ENCODE results near the gene CALML5.

The CALML5 gene

GRCh38 chr10:5507649-5508131, 8.3 kb upstream of the CALML5 start:
- no peak overlapping the region for H3K9ac ChIP-seq
- no peak for TF ChIP-seq CTCF (IDR thresholded peaks at IDR 0.05)
- H2AFZ ChIP-seq = no peak overlapping the region
- no peak overlapping the region for H3K4me2 ChIP-seq (ENCODE audit: low read length)
- no peaks in the 10 kb centered on the region for H3K4me1 ChIP-seq
- H3K9me3 ChIP-seq (ENCODE audit: control insufficient read depth, low read length) = no peaks in the 10 kb centered on the region
- H3K27me3 ChIP-seq (ENCODE audit: control insufficient read depth, insufficient read depth, low read length) = no peaks in the 10 kb centered on the region
- no peak overlapping the region for H3K4me3 ChIP-seq (ENCODE audit: low read depth, low read length)
- no peaks in the 10 kb centered on the region for H3K79me2 ChIP-seq
- no peaks in the 10 kb centered on the region for H3K36me3 ChIP-seq (ENCODE audit: control insufficient read depth, insufficient read depth, low read length)
- no peak overlapping the region for H3K27ac ChIP-seq

- H3K79me2 ChIP-seq = no peaks in the 10 kb centered on the region
- no peak overlapping the region for H3K9ac ChIP-seq
- H3K36me3 ChIP-seq (ENCODE audit: control insufficient read depth, insufficient read depth, low read length) = no peaks in the 10 kb centered on the region
- H3K4me2 ChIP-seq (ENCODE audit: low read length) = no peak overlapping the region
- H2AFZ ChIP-seq = no peak overlapping the region
- H3K27me3 ChIP-seq (ENCODE audit: control insufficient read depth, insufficient read depth, low read length) = no peaks in the 10 kb centered on the region
- H3K9me3 ChIP-seq (ENCODE audit: control insufficient read depth, low read length) = no peaks in the 10 kb centered on the region
- no peak overlapping the region for H3K4me3 ChIP-seq (ENCODE audit: low read depth, low read length)
- no peak for TF ChIP-seq CTCF (IDR thresholded peaks at IDR 0.05)
- H3K4me1 ChIP-seq = no peaks in the 10 kb centered on the region
- H3K27ac ChIP-seq = no peak overlapping the region
Measured at GRCh38 chr10:5506751-5507648, 7.6 kb upstream of the CALML5 start.

GRCh38 chr10:5506246-5506645, 6.9 kb upstream of the CALML5 start:
- no peaks in the 10 kb centered on the region for H3K4me1 ChIP-seq
- H3K27me3 ChIP-seq (ENCODE audit: control insufficient read depth, insufficient read depth, low read length) = no peaks in the 10 kb centered on the region
- H3K27ac ChIP-seq = no peak overlapping the region

GRCh38 chr10:5504146-5505072, 5.0 kb upstream of the CALML5 start:
- Histone ChIP-seq H3K4me3 (ENCODE audit: low read depth, low read length) (no peak overlapping the region), H3K4me2 (ENCODE audit: low read length) (no peak overlapping the region), H3K36me3 (ENCODE audit: control insufficient read depth, insufficient read depth, low read length) (no peaks in the 10 kb centered on the region), H3K27ac (no peak overlapping the region), H3K4me1 (no peaks in the 10 kb centered on the region), H2AFZ (no peak overlapping the region), H3K27me3 (ENCODE audit: control insufficient read depth, insufficient read depth, low read length) (no peaks in the 10 kb centered on the region), H3K79me2 (no peaks in the 10 kb centered on the region), H3K9me3 (ENCODE audit: control insufficient read depth, low read length) (no peaks in the 10 kb centered on the region), H3K9ac (no peak overlapping the region)
- TF ChIP-seq CTCF (IDR thresholded peaks at IDR 0.05) = no peak

More at GRCh38 chr10:5506246-5506645, 6.9 kb upstream of the CALML5 start:
- no peak for TF ChIP-seq CTCF (IDR thresholded peaks at IDR 0.05)
- Histone ChIP-seq H2AFZ (no peak overlapping the region), H3K79me2 (no peaks in the 10 kb centered on the region), H3K4me2 (ENCODE audit: low read length) (no peak overlapping the region), H3K36me3 (ENCODE audit: control insufficient read depth, insufficient read depth, low read length) (no peaks in the 10 kb centered on the region), H3K9ac (no peak overlapping the region), H3K4me3 (ENCODE audit: low read depth, low read length) (no peak overlapping the region), H3K9me3 (ENCODE audit: control insufficient read depth, low read length) (no peaks in the 10 kb centered on the region)
